HCT116 (cell line): ENCODE measurements around the gene SRPX. TPM values are rescaled to one million over a fixed set of nuclear protein-coding genes. Genes with fewer than 3 reads are reported as not detected.

Source experiments
- ATAC-seq: fragments of 200-7000 bp; cut with Tn5 transposase; 2 replicates; pipeline ENCODE4 v1.9.1; 2020; ENCODE audit warnings: mild to moderate bottlenecking, moderate library complexity
- BruUV-seq: library from RNA; stranded (reverse); fragments of 400-500 nt; replicated peaks from 2 replicates; lab custom pipeline; 2021; lab: Mats Ljungman, UMichigan
- CTCF ChIA-PET: fragments of 300-600 bp; sonication (Branson Sonifier 250); formaldehyde crosslinking; loops from one replicate; lab custom pipeline; 2021; ENCODE audit warnings: antibody characterized with exemption; lab: Charles Lee
- POLR2A ChIA-PET: fragments of 300-600, 350-600 bp; sonication (Branson Sonifier 250); formaldehyde crosslinking; loops from one replicate; lab custom pipeline; 2021; ENCODE audit warnings: antibody characterized with exemption; lab: Charles Lee
- RAD21 ChIA-PET, 2 experiments: fragments of 300-600 bp; sonication (Branson Sonifier 250); formaldehyde crosslinking; loops; one replicate each; lab custom pipeline; 2023; ENCODE audit warnings: low total read pairs in 2 of 2; ENCODE audit not compliant: uncharacterized antibody in 2 of 2, unreplicated experiment in 2 of 2, low non-redundant PET in 1 of 2; lab: Charles Lee
- DNase-seq: peaks from one replicate; pipeline ENCODE4 v3.0.0-alpha.2; 2010; ENCODE audit warnings: low read depth, low spot score
- H2AFZ ChIP-seq: fragments of 200-600 bp; shearing (Covaris generic), sonication (generic); 2 replicates; pipeline ENCODE4 v1.6.1; 2017; ENCODE audit warnings: low read depth, mixed run types, mixed read lengths, antibody characterized with exemption, low read length; ENCODE audit not compliant: poor library complexity, severe bottlenecking
- H3K27ac ChIP-seq: 2 replicates; pipeline ENCODE4 v1.5.1; 2012; ENCODE audit warnings: low read depth, low read length
- H3K27me3 ChIP-seq: fragments of 200-600 bp; sonication (generic); 2 replicates; pipeline ENCODE4 v1.6.1; 2016; ENCODE audit warnings: mixed run types, low read length, mixed read lengths; ENCODE audit not compliant: insufficient read depth
- H3K36me3 ChIP-seq, 2 experiments: fragments of 200-500 bp in 1 of 2; fragments of 200-600 bp in 1 of 2; sonication (Bioruptor generic) in 1 of 2; sonication (generic) in 1 of 2; 2 replicates each; pipeline versions ENCODE4 v1.5.1 to v1.6.1; 2014 to 2016; ENCODE audit warnings: low read length in 2 of 2, inconsistent platforms in 1 of 2, mixed read lengths in 1 of 2, mixed run types in 1 of 2; ENCODE audit not compliant: insufficient read depth in 2 of 2, control insufficient read depth in 1 of 2
- H3K4me1 ChIP-seq, 2 experiments: fragments of 200-600 bp in 1 of 2; sonication (generic) in 1 of 2; 2 replicates each; pipeline versions ENCODE4 v1.5.1 to v1.6.1; 2012 to 2017; ENCODE audit warnings: low read length in 2 of 2, inconsistent platforms in 1 of 2, mild to moderate bottlenecking in 1 of 2, mixed read lengths in 1 of 2, mixed run types in 1 of 2, moderate library complexity in 1 of 2; ENCODE audit not compliant: insufficient read depth in 2 of 2, control insufficient read depth in 1 of 2
- H3K4me2 ChIP-seq: fragments of 200-600 bp; sonication (generic); 2 replicates; pipeline ENCODE4 v1.6.1; 2017; ENCODE audit warnings: mixed run types, low read length, mixed read lengths
- H3K4me3 ChIP-seq, 2 experiments: fragments of 200-600 bp in 1 of 2; sonication (generic) in 1 of 2; replicated peaks in 1 of 2; 2 replicates each; pipeline ENCODE4 v1.5.1; 2011 to 2016; ENCODE audit warnings: low read length in 2 of 2, control low read depth in 1 of 2, low read depth in 1 of 2, mild to moderate bottlenecking in 1 of 2, mixed read lengths in 1 of 2, mixed run types in 1 of 2
- H3K79me2 ChIP-seq: fragments of 200-600 bp; sonication (generic); 2 replicates; pipeline ENCODE4 v1.6.1; 2017; ENCODE audit warnings: mild to moderate bottlenecking, mixed run types, low read length, moderate library complexity, mixed read lengths; ENCODE audit not compliant: insufficient read depth
- H3K9ac ChIP-seq: fragments of 200-600 bp; sonication (generic); 2 replicates; pipeline ENCODE4 v1.6.1; 2016; ENCODE audit warnings: low read length, mixed read lengths
- H3K9me2 ChIP-seq: fragments of 200-600 bp; sonication (generic), shearing (Covaris generic); 2 replicates; pipeline ENCODE4 v1.6.1; 2017; ENCODE audit warnings: mixed run types, mild to moderate bottlenecking, moderate library complexity; ENCODE audit not compliant: insufficient read depth
- H3K9me3 ChIP-seq, 2 experiments: fragments of 200-500 bp in 1 of 2; fragments of 200-600 bp in 1 of 2; sonication (Bioruptor generic) in 1 of 2; sonication (generic) in 1 of 2; 2 replicates each; pipeline ENCODE4 v1.6.1; 2014 to 2017; ENCODE audit warnings: low read length in 2 of 2, mixed read lengths in 2 of 2, inconsistent platforms in 1 of 2, low read depth in 1 of 2, mild to moderate bottlenecking in 1 of 2, mixed run types in 1 of 2, moderate library complexity in 1 of 2; ENCODE audit not compliant: control insufficient read depth in 1 of 2, insufficient read depth in 1 of 2
- H4K20me1 ChIP-seq: fragments of 200-600 bp; sonication (generic), shearing (Covaris generic); 2 replicates; pipeline ENCODE4 v1.6.1; 2017; ENCODE audit warnings: mixed run types, mild to moderate bottlenecking, moderate library complexity; ENCODE audit not compliant: insufficient read depth
- CBX3 ChIP-seq: IDR thresholded peaks from 2 replicates; pipeline ENCODE4 v1.6.1; 2012; ENCODE audit warnings: low read depth
- CTCF ChIP-seq, 3 experiments: fragments of 200-600 bp in 1 of 3; sonication (generic) in 1 of 3; IDR thresholded peaks in 2 of 3; conservative IDR thresholded peaks in 1 of 3; 2 replicates each; pipeline ENCODE4 v1.5.1; 2012 to 2017; ENCODE audit warnings: low read depth in 2 of 3, low read length in 2 of 3, antibody characterized with exemption in 1 of 3, borderline replicate concordance in 1 of 3, control low read depth in 1 of 3, mild to moderate bottlenecking in 1 of 3, mixed read lengths in 1 of 3, mixed run types in 1 of 3, moderate library complexity in 1 of 3; ENCODE audit not compliant: insufficient read depth in 1 of 3
- EZH2phosphoT487 ChIP-seq: fragments of 200-600 bp; IDR thresholded peaks from 2 replicates; pipeline ENCODE4 v1.6.1; 2018; ENCODE audit warnings: antibody characterized with exemption, borderline replicate concordance
- POLR2AphosphoS5 ChIP-seq: IDR thresholded peaks from 2 replicates; pipeline ENCODE4 v1.6.1; 2011; ENCODE audit warnings: mild to moderate bottlenecking, low read depth, low read length, moderate library complexity
- SRF ChIP-seq: IDR thresholded peaks from 2 replicates; pipeline ENCODE4 v1.6.1; 2012; ENCODE audit warnings: low read depth
- TCF7L2 ChIP-seq: IDR thresholded peaks from 2 replicates; pipeline ENCODE4 v1.7.0; 2011; ENCODE audit warnings: borderline replicate concordance, inconsistent platforms; ENCODE audit not compliant: insufficient read depth, insufficient read length; ENCODE audit errors: extremely low read depth
- ZNF274 ChIP-seq: fragments of 200-500 bp; sonication (Bioruptor generic); IDR thresholded peaks from 2 replicates; pipeline ENCODE4 v1.6.1; 2014; ENCODE audit warnings: mild to moderate bottlenecking, low read depth, low read length, inconsistent platforms
- intact Hi-C: fragments of 100-400 bp; cut with micrococcal nuclease; formaldehyde crosslinking; loops from 2 replicates; pipeline ENCODE4 v1.10.0; 2022
- total RNA-seq: library from RNA; stranded (reverse); gene quantifications from one replicate; pipeline ENCODE4 v1.2.1, GENCODE V29; 2021; ENCODE audit not compliant: unreplicated experiment
- TF ChIP-seq, protein P1 (sequence below): IDR thresholded peaks from 2 replicates; pipeline ENCODE4 v1.6.1; 2012
- TF ChIP-seq, protein P2 (sequence below): IDR thresholded peaks from 2 replicates; pipeline ENCODE4 v1.6.1; 2011; ENCODE audit warnings: mild to moderate bottlenecking, low read length, moderate library complexity; ENCODE audit not compliant: insufficient replicate concordance; ENCODE audit errors: extremely low read depth

SRPX gene
- total RNA-seq, 1 experiment from 2014 or later = 18.2 TPM

DNA sequence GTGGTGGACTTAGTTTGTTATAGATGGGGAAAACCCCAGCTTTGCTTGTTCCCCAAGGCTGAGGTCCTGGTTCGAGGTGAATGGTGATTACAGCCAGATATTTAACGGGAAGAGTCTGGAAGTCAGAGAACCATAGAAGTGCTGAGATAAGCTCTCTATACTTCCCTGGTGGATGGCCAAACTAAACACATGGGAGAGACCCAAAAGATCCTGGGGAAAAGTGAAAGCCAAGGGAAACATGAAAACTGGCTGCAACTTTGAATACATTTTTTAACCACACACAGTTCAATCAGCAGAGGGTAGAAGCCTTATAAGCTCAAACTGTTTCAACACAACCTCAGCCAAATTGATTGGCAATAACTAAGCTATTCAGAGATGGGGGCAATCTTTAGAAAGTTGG, 29.3 kb upstream of the SRPX start:
- H3K4me3 ChIP-seq = no peak overlapping the region
- TF ChIP-seq CTCF (IDR thresholded peaks at IDR 0.05 in 2 of 3, conservative IDR thresholded peaks at IDR 0.05 in 1 of 3; ENCODE audit: borderline replicate concordance in 1 of 3, insufficient read depth in 1 of 3, low read depth in 2 of 3, low read length in 2 of 3) (no peak), TCF7L2 (no peak), EZH2phosphoT487 (no peak), CBX3 (no peak), POLR2AphosphoS5 (no peak), ZNF274 (no peak), SRF (no peak)
- TF ChIP-seq, protein P1, sequence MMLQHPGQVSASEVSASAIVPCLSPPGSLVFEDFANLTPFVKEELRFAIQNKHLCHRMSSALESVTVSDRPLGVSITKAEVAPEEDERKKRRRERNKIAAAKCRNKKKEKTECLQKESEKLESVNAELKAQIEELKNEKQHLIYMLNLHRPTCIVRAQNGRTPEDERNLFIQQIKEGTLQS = no peak
- TF ChIP-seq, protein P2, sequence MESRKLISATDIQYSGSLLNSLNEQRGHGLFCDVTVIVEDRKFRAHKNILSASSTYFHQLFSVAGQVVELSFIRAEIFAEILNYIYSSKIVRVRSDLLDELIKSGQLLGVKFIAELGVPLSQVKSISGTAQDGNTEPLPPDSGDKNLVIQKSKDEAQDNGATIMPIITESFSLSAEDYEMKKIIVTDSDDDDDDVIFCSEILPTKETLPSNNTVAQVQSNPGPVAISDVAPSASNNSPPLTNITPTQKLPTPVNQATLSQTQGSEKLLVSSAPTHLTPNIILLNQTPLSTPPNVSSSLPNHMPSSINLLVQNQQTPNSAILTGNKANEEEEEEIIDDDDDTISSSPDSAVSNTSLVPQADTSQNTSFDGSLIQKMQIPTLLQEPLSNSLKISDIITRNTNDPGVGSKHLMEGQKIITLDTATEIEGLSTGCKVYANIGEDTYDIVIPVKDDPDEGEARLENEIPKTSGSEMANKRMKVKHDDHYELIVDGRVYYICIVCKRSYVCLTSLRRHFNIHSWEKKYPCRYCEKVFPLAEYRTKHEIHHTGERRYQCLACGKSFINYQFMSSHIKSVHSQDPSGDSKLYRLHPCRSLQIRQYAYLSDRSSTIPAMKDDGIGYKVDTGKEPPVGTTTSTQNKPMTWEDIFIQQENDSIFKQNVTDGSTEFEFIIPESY = no peak
- no peaks in the 10 kb centered on the region for H4K20me1 ChIP-seq
- H2AFZ ChIP-seq = no peak overlapping the region
- no peaks in the 10 kb centered on the region for H3K27me3 ChIP-seq
- intact Hi-C loops = no loop called here
- H3K79me2 ChIP-seq = no peaks in the 10 kb centered on the region
- H3K4me1 ChIP-seq = no peaks in the 10 kb centered on the region
- H3K36me3 ChIP-seq = no peaks in the 10 kb centered on the region
- no peak overlapping the region for H3K4me2 ChIP-seq
- no peaks in the 10 kb centered on the region for H3K9me3 ChIP-seq
- DNase-seq (no peak), ATAC-seq (no peak)
- ChIA-PET POLR2A (no interaction called here), RAD21 (no interaction called here), CTCF (interaction anchor here (1.5 kb wide), 1 partner anchor 10 kb away, joined by 4 read pairs; no protein-coding TSS in a partner anchor)
- no peak overlapping the region for H3K27ac ChIP-seq
- no peaks in the 10 kb centered on the region for H3K9me2 ChIP-seq
- no peak overlapping the region for H3K9ac ChIP-seq
- no TSS peak for BruUV-seq
